ENCODE data around the gene SPACA9. TPM values are rescaled to one million over a fixed set of nuclear protein-coding genes. Genes with fewer than 3 reads are reported as not detected.

The SPACA9 gene
- polyA plus RNA-seq, 1 experiment: 3.6 TPM

DNA sequence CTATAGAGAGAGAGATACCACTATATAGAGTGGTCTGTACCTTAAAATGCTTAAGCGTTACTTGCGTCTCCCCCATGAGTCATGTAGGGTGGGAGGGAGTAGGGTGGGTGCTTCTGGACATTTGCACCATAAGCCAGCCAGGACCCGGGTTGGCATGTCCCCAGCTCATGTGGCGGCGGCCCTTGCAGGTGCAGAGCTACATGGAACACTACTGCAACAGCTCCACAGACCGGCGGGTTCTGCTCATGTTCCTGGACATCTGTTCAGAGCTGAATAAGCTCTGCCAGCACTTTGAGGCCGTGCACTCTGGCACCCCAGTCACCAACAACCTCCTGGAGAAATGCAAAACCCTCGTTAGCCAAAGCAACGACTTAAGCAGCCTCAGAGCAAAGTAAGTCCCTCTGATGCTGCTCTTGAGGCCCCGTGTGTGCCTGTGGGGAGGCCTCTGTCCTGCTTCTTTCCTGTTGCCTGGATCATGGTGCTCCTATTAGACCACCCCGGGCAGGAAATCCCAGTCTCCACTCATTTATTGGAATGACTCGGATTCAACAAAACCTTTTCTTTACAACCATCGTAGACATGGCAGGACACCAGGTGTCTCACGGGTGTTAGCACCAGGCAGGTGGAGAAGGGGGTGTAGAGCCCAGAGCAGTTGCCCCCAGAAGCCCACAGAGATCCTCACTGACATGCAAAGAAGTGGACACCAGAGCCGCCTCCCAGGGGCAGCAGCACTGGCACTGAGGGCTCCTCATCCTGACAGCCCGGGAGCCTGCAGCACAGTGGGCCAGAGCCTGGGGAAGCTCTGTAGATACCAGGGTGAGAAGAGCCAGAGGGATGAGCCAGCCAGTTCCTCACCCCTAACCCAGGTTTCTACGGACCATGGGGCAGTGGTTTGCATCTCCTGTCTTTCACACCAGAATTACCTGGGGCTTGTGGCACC is 8.8 kb downstream of the SPACA9 start:
- ChIA-PET POLR2A (no interaction called here), CTCF (no interaction called here)
- Histone ChIP-seq H3K4me3 (ENCODE audit: low read depth, low read length) (no peak overlapping the region), H3K27ac (ENCODE audit: low read depth, low read length) (no peak overlapping the region), H3K9me3 (ENCODE audit: control insufficient read depth, insufficient read depth, low read length) (no peaks in the 10 kb centered on the region), H3K27me3 (ENCODE audit: control insufficient read depth, insufficient read depth, low read length) (no peaks in the 10 kb centered on the region)
- no peak for DNase-seq (ENCODE audit: low read depth, low spot score)
- TF ChIP-seq, protein P1, sequence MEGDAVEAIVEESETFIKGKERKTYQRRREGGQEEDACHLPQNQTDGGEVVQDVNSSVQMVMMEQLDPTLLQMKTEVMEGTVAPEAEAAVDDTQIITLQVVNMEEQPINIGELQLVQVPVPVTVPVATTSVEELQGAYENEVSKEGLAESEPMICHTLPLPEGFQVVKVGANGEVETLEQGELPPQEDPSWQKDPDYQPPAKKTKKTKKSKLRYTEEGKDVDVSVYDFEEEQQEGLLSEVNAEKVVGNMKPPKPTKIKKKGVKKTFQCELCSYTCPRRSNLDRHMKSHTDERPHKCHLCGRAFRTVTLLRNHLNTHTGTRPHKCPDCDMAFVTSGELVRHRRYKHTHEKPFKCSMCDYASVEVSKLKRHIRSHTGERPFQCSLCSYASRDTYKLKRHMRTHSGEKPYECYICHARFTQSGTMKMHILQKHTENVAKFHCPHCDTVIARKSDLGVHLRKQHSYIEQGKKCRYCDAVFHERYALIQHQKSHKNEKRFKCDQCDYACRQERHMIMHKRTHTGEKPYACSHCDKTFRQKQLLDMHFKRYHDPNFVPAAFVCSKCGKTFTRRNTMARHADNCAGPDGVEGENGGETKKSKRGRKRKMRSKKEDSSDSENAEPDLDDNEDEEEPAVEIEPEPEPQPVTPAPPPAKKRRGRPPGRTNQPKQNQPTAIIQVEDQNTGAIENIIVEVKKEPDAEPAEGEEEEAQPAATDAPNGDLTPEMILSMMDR (IDR thresholded peaks at IDR 0.05; ENCODE audit: low read depth, low read length): no peak

DNA sequence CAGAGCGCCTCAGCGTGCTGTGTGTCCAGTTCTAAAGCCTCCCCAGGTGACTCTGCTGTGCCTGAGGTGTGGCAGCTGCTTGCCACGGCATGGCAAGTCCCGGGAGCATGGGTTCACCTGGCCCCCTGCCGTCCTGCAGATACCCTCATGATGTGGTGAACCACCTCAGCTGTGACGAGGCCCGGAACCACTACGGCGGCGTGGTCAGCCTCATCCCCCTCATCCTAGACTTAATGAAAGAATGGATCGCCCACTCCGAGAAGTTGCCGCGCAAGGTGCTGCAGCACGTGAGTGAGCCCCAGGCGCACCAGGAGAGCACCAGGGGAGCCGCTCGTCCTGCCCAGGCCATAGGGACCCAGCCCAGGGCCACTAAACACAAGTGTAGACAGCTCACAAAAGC is 9.5 kb downstream of the SPACA9 start:
- no peak for DNase-seq (ENCODE audit: low read depth, low spot score)
- CTCF ChIA-PET: interaction anchor here (1.2 kb wide), 1 partner anchor 13 kb away, joined by 4 read pairs; no protein-coding TSS in a partner anchor
- Histone ChIP-seq H3K27ac (ENCODE audit: low read depth, low read length) (no peak overlapping the region), H3K9me3 (ENCODE audit: control insufficient read depth, insufficient read depth, low read length) (no peaks in the 10 kb centered on the region), H3K4me3 (ENCODE audit: low read depth, low read length) (no peak overlapping the region), H3K27me3 (ENCODE audit: control insufficient read depth, insufficient read depth, low read length) (no peaks in the 10 kb centered on the region)
- POLR2A ChIA-PET: no interaction called here
- TF ChIP-seq, protein P1 (IDR thresholded peaks at IDR 0.05; ENCODE audit: low read depth, low read length): no peak

DNA sequence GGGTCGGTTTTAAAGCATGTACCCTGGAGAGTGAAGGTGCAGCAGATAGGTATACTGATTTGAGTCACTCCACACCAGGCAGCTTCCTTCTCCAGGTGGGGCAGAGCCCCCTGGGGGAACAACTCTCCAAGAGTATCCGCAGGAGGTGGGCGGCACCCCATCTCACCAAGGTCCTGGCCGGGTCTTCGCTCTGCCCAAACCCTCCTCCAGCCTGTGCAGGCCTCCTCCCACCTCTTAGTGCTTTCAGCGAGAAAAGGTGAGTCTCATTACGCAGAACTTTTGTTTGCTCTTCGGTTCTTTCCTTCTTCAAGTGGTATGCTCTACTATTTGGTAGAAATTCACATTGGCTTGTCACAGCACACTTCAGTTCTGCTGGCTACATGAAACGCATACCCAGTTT is 13.7 kb downstream of the SPACA9 start:
- Histone ChIP-seq H3K27me3 (ENCODE audit: control insufficient read depth, insufficient read depth, low read length) (no peaks in the 10 kb centered on the region), H3K27ac (ENCODE audit: low read depth, low read length) (no peak overlapping the region), H3K4me3 (ENCODE audit: low read depth, low read length) (no peak overlapping the region), H3K9me3 (ENCODE audit: control insufficient read depth, insufficient read depth, low read length) (no peaks in the 10 kb centered on the region)
- DNase-seq (ENCODE audit: low read depth, low spot score): no peak
- ChIA-PET CTCF (interaction anchor here (4.3 kb wide), 1 partner anchor 10 kb away, joined by 23 read pairs; no protein-coding TSS in a partner anchor), POLR2A (interaction anchor here (0.6 kb wide), 1 partner anchor 39 kb away, joined by 4 read pairs; no protein-coding TSS in a partner anchor)
- TF ChIP-seq, protein P1 (IDR thresholded peaks at IDR 0.05; ENCODE audit: low read depth, low read length): no peak

DNA sequence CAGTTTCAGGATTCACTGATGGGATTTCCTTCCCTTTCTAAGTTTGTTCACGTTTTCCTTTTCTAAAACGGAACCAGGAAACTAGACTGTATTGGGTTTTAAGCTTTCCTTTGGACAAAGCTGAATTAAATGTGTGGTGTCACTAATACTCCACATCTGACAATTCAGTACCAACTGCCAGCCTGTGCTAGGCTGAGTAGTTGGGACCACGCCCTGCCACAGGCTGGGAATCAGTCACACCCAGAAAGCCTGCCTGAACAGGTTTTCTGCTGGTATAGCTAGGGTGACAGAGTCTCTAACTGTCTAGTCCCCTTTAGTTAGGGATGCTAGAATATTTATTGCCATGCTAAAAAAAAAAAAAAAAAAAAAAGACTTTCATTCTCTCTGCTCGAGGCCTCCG is 15.6 kb downstream of the SPACA9 start:
- no peak overlapping the region for H3K27ac ChIP-seq (ENCODE audit: low read depth, low read length)
- no peak overlapping the region for H3K4me3 ChIP-seq (ENCODE audit: low read depth, low read length)
- no peaks in the 10 kb centered on the region for H3K9me3 ChIP-seq (ENCODE audit: control insufficient read depth, insufficient read depth, low read length)
- no peaks in the 10 kb centered on the region for H3K27me3 ChIP-seq (ENCODE audit: control insufficient read depth, insufficient read depth, low read length)
- TF ChIP-seq, protein P1 (IDR thresholded peaks at IDR 0.05; ENCODE audit: low read depth, low read length): no peak
- no peak for DNase-seq (ENCODE audit: low read depth, low spot score)
- POLR2A ChIA-PET: no interaction called here
- CTCF ChIA-PET: interaction anchor here (4.3 kb wide), 1 partner anchor 8 kb away, joined by 23 read pairs; no protein-coding TSS in a partner anchor
